Measurements from ENCODE around the gene NTNG2. TPM values are rescaled to one million over a fixed set of nuclear protein-coding genes. Genes with fewer than 3 reads are reported as not detected.

NTNG2 gene
- total RNA-seq, 1 experiment from 2014 or later, result 6.0 TPM

- Histone ChIP-seq H3K27ac (ENCODE audit: low read length) (no peak overlapping the region), H3K27me3 (ENCODE audit: low read length) (no peaks in the 10 kb centered on the region), H3K9me3 (ENCODE audit: low read length) (0 out of 2 replicates have a peak, but pooled peaks cover 3% of the 10 kb centered on the region), H4K20me1 (ENCODE audit: low read length) (no peaks in the 10 kb centered on the region), H3K4me1 (ENCODE audit: insufficient read depth, low read length) (no peaks in the 10 kb centered on the region), H3K9me2 (replicated peaks; ENCODE audit: low read length) (no peaks in the 10 kb centered on the region), H3K36me3 (ENCODE audit: low read depth, low read length) (no peaks in the 10 kb centered on the region), H3F3A (ENCODE audit: low read length, unreplicated experiment) (no peaks in the 10 kb centered on the region), H3K4me3 (ENCODE audit: low read length) (no peak overlapping the region), H2AFZ (ENCODE audit: low read length) (no peak overlapping the region), H3K79me2 (ENCODE audit: low read length) (no peaks in the 10 kb centered on the region), H3K4me2 (ENCODE audit: low read length) (no peak overlapping the region), H3K9ac (ENCODE audit: low read length) (no peak overlapping the region)
- no peak for TF ChIP-seq CTCF (conservative IDR thresholded peaks at IDR 0.05; ENCODE audit: low read depth, low read length)
- TF ChIP-seq EZH2phosphoT487 (IDR thresholded peaks at IDR 0.05; ENCODE audit: borderline replicate concordance, low read length), result no peak
- TF ChIP-seq EZH2 (IDR thresholded peaks at IDR 0.05; ENCODE audit: low read length, unreplicated experiment), result no peak
- intact Hi-C loops (cut with micrococcal nuclease), result no loop called here
- BruUV-seq (replicated peaks), result no TSS peak
- DNase-seq (no peak), ATAC-seq (no peak)
- ChIA-PET CTCF (no interaction called here), POLR2A (ENCODE audit: unreplicated experiment) (no interaction called here)
These were observed 86.1 kb downstream of the NTNG2 start for GRCh38 chr9:132247942-132248341.

DNA sequence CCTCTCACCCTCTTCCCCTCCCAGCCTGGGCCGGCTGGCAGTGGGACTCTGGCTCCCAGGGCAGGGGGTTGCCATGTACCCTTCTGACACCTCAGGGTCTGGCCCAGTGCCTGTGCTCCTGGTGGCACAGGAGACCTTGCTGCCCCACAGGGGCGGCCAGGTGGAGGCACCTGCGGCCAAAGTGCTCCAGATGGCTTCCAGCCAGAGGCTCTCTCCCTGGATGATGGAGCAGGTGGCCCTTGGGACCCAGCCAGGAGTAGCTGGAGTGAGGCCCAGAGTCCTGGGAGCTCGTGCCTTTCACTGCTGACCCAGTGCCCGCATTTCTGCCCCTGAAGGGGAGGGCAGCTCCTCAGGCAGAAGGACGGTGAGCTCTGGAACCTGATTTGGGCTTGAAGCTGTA is 87.3 kb downstream of the NTNG2 start:
- CTCF ChIA-PET, result interaction anchor here (2.0 kb wide), 1 partner anchor 10 kb away, joined by 4 read pairs; no protein-coding TSS in a partner anchor
- no peaks in the 10 kb centered on the region for H3F3A ChIP-seq (ENCODE audit: low read length, unreplicated experiment)
- no peak overlapping the region for H3K4me3 ChIP-seq (ENCODE audit: low read length)
- 0 out of 2 replicates have a peak, but pooled peaks cover 3% of the 10 kb centered on the region for H3K9me3 ChIP-seq (ENCODE audit: low read length)
- H3K27ac ChIP-seq (ENCODE audit: low read length), result no peak overlapping the region
- H4K20me1 ChIP-seq (ENCODE audit: low read length), result no peaks in the 10 kb centered on the region
- POLR2A ChIA-PET (ENCODE audit: unreplicated experiment), result no interaction called here
- no peaks in the 10 kb centered on the region for H3K9me2 ChIP-seq (replicated peaks; ENCODE audit: low read length)
- no peak overlapping the region for H2AFZ ChIP-seq (ENCODE audit: low read length)
- no peak overlapping the region for H3K4me2 ChIP-seq (ENCODE audit: low read length)
- H3K36me3 ChIP-seq (ENCODE audit: low read depth, low read length), result no peaks in the 10 kb centered on the region
- DNase-seq (peak; percentile 17), ATAC-seq (no peak)
- intact Hi-C loops (cut with micrococcal nuclease), result no loop called here
- H3K4me1 ChIP-seq (ENCODE audit: insufficient read depth, low read length), result no peaks in the 10 kb centered on the region
- no peaks in the 10 kb centered on the region for H3K27me3 ChIP-seq (ENCODE audit: low read length)
- no TSS peak for BruUV-seq (replicated peaks)
- no peak overlapping the region for H3K9ac ChIP-seq (ENCODE audit: low read length)
- TF ChIP-seq EZH2 (IDR thresholded peaks at IDR 0.05; ENCODE audit: low read length, unreplicated experiment) (no peak), CTCF (conservative IDR thresholded peaks at IDR 0.05; ENCODE audit: low read depth, low read length) (no peak), EZH2phosphoT487 (IDR thresholded peaks at IDR 0.05; ENCODE audit: borderline replicate concordance, low read length) (no peak)
- H3K79me2 ChIP-seq (ENCODE audit: low read length), result no peaks in the 10 kb centered on the region

GRCh38 chr9:132249690-132250089 is 87.8 kb downstream of the NTNG2 start:
- ATAC-seq (no peak), DNase-seq (no peak)
- Histone ChIP-seq H3K27ac (ENCODE audit: low read length) (no peak overlapping the region), H3K4me1 (ENCODE audit: insufficient read depth, low read length) (no peaks in the 10 kb centered on the region), H2AFZ (ENCODE audit: low read length) (no peak overlapping the region), H3K4me3 (ENCODE audit: low read length) (no peak overlapping the region), H3K9me2 (replicated peaks; ENCODE audit: low read length) (no peaks in the 10 kb centered on the region), H3K36me3 (ENCODE audit: low read depth, low read length) (no peaks in the 10 kb centered on the region), H3K4me2 (ENCODE audit: low read length) (no peak overlapping the region), H3K79me2 (ENCODE audit: low read length) (no peaks in the 10 kb centered on the region), H4K20me1 (ENCODE audit: low read length) (no peaks in the 10 kb centered on the region), H3K9me3 (ENCODE audit: low read length) (0 out of 2 replicates have a peak, but pooled peaks cover 3% of the 10 kb centered on the region), H3F3A (ENCODE audit: low read length, unreplicated experiment) (no peaks in the 10 kb centered on the region), H3K27me3 (ENCODE audit: low read length) (no peaks in the 10 kb centered on the region), H3K9ac (ENCODE audit: low read length) (no peak overlapping the region)
- ChIA-PET CTCF (interaction anchor here (2.0 kb wide), 1 partner anchor 10 kb away, joined by 4 read pairs; no protein-coding TSS in a partner anchor), POLR2A (ENCODE audit: unreplicated experiment) (no interaction called here)
- intact Hi-C loops (cut with micrococcal nuclease), result no loop called here
- no TSS peak for BruUV-seq (replicated peaks)
- no peak for TF ChIP-seq EZH2phosphoT487 (IDR thresholded peaks at IDR 0.05; ENCODE audit: borderline replicate concordance, low read length)
- no peak for TF ChIP-seq EZH2 (IDR thresholded peaks at IDR 0.05; ENCODE audit: low read length, unreplicated experiment)
- TF ChIP-seq CTCF (conservative IDR thresholded peaks at IDR 0.05; ENCODE audit: low read depth, low read length), result no peak
